ENCODE measurements around the gene PIRT.

DNA sequence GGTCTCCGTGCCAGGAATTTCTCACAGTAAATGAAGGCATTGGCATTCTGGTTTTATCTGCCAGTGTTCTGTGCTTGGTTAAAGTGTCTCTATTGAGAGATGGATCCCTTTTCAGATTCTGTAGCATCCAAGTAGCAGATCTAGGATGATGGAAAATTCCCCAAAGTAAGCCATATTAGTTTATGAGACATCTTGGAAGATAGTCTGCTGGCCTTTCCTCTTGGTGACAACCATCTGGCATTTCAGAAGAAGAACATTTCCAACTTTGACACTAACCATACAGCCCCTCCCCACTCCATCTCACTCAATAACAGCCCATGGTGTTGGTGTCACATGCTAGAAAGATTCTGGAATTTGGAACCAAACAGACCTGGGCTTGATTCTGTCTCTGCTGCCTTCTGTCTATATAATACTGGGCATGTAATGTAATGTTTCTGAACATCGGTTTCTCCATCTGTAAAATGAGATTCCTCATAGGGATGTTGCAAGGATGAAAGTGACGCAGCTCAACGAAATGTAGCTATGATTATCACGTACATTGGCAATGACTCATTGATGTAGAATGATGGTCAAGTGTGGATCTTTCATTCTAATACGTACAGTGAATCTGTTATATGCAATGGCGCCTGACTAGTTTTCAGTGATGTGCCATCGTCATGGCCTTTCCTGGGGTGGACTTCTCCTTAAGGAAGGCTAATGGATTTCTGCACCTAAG lies 32.6 kb upstream of the PIRT start:
- TF ChIP-seq, protein P1, sequence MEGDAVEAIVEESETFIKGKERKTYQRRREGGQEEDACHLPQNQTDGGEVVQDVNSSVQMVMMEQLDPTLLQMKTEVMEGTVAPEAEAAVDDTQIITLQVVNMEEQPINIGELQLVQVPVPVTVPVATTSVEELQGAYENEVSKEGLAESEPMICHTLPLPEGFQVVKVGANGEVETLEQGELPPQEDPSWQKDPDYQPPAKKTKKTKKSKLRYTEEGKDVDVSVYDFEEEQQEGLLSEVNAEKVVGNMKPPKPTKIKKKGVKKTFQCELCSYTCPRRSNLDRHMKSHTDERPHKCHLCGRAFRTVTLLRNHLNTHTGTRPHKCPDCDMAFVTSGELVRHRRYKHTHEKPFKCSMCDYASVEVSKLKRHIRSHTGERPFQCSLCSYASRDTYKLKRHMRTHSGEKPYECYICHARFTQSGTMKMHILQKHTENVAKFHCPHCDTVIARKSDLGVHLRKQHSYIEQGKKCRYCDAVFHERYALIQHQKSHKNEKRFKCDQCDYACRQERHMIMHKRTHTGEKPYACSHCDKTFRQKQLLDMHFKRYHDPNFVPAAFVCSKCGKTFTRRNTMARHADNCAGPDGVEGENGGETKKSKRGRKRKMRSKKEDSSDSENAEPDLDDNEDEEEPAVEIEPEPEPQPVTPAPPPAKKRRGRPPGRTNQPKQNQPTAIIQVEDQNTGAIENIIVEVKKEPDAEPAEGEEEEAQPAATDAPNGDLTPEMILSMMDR (optimal IDR thresholded peaks at IDR 0.05 in 1 of 3, IDR thresholded peaks at IDR 0.05 in 1 of 3, conservative IDR thresholded peaks at IDR 0.05 in 1 of 3; ENCODE audit: extremely low read depth in 1 of 3, insufficient read depth in 2 of 3, low read length in 3 of 3) = no peak
- no peak for TF ChIP-seq EZH2 (IDR thresholded peaks at IDR 0.05; ENCODE audit: low read length)

All from keratinocyte (primary cell).